CD1c-positive myeloid dendritic cell (primary cell): ENCODE measurements around the gene DHX8.

ENCODE experiments used
- DNase-seq: peaks from one replicate; pipeline ENCODE4 v3.0.0-alpha.2; 2016; ENCODE audit errors: extremely low spot score

The DHX8 gene

DNA sequence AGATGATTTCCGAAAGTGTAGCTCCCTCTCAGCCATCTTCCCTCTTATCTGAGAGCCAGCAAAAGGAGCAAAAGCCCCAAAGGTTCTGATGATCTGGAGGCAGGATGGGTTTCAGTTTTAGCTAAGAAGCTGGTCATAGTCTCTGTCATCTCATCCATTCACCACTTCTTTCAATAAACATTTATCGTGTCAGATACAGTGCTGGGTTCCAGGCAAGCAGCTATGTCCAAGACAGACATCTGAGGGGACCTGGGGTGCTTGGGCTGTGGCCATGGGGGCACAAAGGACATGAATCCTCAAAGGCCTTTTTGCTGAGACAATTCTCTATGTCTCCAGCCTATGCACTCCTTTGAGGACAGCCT, 63.4 kb downstream of the DHX8 start:
- DNase-seq, result no peak

DNA sequence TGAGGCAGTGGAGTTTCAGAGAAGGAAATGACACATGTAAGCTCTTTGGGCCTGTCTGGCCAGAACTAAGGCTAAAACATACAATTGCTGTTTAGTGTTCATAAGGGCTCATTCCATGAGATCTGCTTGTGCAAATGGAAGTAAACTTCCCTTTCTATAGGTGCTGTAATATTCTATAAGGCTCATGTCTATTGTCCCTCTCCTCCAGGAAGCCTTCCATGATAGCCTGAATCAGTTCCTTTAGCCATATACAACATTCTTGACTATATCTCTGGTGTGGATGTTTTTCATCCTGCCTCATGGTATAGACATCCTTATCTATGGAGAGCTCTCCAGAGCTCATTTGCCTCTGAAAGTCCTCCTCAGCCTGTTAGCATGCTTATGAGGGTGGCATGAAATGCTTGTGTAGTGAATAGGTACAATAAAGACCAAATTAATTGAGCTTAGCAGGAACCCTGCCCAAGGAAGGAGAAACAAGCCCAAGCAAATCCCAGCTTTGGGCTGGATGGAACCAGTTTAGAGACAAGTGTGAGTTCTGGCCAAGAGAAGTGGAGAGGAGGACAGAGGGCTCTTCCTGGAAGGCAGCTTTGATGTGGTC, 64.0 kb downstream of the DHX8 start:
- no peak for DNase-seq

DNA sequence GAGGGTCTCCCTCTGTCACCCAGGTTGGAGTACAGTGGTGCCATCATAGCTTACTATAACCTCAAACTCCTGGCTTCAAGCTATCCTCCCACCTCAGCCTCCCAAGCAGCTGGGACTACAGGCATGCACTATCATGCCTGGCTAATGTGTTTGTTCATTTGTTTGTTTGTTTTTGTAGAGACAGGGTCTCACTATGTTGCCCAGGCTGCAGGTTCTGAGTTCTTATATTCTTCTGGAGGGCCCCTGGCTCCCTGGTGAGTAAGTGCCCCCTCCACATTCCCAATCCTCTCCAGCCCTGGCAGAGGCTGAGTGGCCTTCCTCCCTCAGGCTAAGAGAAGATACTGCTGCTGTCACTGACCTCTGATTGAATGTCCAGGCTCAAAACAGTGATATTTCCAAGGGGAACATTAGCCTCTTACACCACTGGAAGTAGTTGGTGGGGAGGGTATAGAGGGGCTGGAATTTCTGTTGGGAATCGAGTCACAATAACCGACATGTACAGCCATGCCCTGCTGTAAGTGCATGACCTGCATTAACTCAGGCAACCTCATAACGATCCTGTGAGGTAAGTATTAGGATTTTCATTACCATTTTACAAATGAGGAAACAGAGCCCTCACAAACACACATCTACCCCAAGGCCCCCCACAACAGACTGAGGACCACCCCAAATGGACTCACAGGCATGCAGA, 65.1 kb downstream of the DHX8 start:
- DNase-seq, result no peak

DNA sequence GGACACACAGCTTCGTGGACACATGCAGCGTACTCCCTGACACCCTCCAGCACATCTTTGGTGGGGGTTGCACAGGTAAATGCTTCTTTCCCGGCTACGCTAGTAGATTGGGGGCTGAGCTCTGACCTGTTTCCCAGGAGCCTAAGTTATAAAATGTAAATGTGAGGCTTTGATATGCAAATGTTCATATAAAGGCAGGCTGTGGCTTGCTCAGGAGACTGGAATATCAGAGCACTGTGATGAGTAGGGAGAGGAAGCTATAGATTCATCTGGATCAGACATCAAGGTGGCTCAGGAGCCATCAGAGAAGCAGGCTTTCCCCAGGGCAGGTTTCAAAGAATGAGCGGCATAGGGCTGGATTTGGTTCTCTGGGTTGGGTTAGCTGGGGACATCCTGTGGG, 65.7 kb downstream of the DHX8 start:
- DNase-seq, result no peak

DNA sequence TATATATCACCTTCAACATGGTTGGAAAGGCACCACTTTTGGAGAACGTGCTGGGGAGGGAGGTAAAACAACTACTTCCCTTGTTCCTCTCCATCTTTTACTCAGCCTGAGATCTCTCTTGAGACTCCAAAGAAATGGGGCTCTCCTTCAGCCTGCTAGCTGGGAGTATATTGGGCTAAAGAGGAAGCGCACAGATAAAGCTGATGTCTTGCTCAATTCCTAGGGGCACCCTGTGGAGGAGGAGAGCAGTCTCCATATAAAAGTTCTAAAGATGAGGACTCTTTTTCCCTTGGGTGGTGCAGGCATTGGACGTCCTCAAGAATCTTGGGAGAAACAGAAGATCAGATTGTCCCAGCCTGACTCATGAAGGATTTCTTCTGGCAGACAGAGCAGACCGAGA, 67.0 kb downstream of the DHX8 start:
- DNase-seq, result peak; percentile 39

DNA sequence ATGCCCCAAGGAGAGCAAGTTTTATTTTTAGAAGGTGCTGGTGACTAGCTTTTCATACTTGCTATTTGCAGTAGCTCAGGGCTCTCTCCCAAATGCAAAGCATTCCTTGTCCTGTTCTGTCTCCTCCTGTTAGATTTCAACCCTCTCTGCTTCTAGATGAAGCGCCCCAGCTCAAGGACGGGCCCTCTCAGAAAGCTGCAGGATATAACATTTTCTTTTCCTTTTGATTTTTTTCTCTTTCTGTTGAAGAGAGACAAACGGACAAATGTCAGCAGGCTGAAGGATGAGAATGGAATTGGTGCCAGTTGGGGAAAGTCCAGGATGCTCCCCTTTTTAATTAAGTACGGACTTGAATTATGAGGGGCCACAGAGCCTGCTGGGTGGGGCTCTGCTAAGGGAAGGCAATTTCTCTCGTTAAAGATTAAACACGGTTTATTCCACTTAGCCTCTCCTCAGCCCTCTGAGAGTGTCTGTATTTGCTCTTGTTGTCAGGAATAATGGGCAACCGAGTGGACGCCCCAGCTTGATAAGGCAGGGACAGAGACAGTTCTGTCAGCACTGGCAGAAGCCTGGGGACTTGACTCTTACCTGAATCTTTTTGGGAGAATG, 68.6 kb downstream of the DHX8 start:
- no peak for DNase-seq

DNA sequence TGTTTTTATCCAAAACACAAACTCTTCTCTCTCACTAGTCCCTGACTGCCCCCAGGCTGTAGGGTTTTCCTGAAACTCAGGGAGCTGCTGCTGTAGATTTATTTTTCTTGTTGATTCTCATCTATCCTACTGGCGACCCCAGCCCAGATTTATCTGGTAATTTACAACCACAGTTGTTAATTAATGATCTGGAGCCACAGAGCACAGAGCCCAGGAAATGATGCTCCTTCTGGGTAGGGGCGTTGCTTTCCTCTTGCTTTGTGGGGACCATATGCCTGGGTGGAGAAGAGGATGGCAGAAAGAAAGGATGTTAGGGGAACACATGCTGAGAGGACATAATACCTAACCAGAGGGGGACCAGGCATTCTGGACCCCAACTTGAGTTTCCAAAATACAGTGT, 69.8 kb downstream of the DHX8 start:
- no peak for DNase-seq

DNA sequence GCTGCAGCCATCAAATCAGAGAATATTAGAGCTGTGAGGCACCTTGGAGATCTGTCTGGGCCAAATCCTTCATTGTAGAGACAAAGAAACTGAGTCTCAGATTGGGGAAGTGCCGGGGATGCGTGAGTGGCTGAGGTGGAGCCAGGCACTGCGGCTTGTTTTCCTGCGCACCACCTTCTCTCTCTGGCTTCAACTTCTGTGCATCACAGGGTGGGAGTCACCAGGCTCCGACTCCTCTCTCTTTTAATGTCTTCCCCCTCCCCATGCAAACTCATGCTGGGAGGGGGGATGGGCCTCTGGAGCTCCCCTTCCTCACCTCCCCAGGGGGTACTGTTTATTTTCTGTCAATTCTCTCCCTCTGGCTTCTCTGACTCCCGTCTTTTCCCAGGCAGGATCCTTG, 71.1 kb downstream of the DHX8 start:
- DNase-seq, result no peak

DNA sequence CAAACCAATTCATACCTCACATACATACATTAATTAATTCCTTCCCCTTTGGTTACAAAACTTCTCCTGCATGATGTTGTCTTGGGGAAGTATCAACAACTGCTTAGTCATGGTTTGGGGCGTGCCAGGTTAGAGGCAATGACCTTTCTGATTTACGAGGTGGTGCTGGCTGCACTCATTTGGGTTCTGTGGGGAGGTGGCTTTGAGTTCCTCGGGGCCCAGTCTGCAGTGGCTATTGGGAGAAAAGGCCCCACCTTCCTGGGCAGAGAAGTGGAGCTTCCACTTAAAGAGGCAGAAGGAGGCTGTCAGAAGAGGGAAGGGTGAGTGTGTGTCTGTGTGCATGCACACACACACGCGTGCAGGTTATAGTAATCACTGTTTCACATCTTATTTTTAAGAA, 72.5 kb downstream of the DHX8 start:
- DNase-seq, result peak; percentile 93

DNA sequence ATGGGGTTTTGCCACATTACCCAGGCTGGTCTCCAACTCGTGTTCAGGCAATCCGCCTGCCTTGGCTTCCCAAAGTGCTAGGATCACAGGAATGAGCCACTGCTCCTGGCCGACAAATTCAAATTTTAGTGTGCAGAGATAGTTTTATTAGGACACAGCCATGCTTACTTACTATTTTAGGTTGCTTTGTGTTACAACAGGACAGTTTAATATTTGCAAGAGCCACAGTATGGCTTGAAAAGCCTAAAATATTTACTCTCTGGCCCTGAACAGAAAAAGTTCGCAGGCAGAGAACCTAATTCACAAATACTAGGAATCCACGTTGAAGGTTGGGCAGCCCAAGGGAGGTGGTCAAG, 75.0 kb downstream of the DHX8 start:
- DNase-seq, result no peak

DNA sequence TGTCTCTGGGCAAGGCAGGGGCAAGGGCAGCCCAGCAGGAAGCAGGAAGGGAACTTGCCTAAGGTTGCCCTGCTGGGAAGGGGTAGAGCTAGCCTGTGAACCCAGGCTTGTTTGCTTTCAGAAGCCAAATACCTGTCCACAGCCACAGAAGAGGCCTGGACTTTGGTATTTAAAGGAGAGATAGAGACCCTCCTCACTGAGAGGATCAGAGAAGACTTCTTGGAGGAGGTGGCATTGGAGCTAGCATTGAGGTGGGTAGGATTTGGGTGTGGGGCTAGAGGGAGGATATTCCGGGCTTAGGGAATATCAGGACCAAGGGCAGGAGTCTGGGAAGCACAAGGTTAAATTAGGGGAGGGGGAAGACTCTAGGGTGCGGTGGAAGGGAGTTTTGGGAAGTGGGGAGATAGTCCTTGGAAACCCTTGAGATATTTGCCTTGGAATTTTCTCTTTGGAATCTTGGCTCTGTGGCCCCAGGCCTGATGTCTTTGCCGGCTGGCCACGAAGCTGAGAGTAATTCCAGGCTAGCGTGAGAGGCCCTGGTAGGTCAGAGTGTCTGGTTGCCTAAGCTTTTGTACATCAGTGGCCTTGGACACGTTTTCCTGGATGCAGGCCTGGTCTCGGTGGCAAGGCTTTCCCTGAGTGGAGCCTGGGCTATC, 75.5 kb downstream of the DHX8 start:
- no peak for DNase-seq

DNA sequence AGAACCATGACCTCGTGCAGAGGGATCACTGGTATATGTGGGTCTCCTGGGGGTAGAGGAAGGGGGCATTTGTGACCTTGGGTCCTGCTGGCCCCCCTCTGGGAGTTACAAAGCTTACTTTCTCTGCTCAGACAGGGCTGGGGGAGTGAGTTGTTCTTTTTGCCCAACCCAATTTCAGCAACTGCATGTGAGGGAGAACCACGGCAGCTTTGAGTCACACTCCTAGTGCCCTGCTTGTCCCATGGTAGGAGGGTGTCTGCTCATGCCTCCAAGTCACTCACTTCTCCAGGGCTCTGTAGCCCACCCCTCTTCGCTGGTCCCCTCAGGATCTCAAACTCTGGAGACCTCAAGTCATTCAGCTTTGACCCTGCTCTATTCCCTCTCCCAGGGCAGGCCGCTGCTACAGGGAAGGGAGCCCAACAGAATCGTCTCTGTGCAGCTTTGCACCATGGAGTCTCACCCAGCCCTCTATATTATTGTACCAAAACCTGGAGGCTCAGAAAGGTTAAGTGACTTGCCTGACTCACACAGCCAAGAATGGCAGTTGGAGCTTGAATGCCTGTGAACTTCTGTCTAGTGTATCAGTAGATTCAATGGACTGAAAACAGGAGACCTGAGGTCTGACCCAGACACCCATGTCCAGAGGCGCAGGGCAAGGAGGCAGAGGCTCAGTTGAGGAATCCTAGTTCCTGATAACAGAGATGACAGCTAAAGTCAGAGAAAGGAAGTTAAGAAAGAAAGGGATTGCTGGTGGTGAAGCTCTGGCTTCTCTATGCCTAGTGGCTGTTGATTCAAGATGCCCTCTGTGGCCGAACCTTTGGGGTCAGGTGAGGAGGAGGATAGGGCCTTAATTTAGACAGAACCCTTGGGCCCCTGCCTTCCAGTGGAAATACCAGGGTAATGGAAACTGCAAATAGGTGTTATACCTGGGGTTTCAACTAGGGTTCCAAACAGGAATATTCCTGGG, 77.0 kb downstream of the DHX8 start:
- peak; percentile 15 for DNase-seq

DNA sequence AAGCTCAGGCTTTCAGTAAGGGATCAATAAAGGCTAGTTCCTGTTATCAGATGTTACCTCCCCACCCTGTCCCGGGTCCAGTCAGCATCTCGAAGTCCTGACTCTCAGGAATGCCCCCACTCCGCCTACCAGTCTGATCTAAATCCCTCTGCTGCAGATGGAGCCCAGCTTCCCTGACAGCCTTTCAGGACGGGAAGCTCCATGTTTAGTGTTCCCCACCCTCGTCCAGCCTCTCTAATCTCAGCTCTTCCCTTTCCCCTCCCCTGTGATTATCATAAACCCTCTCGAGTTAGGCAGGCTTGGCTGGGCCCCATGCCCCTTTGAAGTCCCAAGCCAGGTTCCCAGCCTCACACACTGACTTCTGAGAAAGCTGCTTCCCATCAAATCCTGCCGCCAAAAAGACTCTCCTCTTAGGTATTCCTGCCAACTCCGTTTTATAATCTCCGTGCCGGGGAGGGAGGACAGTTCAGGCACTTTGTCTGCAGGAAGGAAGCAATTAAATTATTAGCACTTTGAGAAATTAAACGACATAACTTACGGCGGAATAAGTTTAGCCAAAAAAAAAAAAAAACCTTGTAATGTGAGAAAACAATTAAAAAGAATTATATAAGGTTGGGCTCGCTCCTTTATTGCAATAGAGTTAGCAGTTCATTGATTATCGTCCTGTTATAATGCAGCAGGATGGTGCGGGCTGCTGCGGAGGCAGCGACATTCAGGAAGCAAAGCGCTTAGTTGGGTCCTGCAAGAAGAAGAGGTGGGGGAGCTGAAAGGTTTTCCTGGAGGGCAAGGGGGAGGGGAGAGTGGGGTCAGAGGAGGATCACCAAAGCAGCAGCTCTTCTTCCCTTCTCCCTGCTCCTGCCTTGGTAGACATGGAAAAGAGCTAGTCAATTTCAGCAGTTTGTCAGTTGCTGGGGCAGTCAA, 79.2 kb downstream of the DHX8 start:
- no peak for DNase-seq

DNA sequence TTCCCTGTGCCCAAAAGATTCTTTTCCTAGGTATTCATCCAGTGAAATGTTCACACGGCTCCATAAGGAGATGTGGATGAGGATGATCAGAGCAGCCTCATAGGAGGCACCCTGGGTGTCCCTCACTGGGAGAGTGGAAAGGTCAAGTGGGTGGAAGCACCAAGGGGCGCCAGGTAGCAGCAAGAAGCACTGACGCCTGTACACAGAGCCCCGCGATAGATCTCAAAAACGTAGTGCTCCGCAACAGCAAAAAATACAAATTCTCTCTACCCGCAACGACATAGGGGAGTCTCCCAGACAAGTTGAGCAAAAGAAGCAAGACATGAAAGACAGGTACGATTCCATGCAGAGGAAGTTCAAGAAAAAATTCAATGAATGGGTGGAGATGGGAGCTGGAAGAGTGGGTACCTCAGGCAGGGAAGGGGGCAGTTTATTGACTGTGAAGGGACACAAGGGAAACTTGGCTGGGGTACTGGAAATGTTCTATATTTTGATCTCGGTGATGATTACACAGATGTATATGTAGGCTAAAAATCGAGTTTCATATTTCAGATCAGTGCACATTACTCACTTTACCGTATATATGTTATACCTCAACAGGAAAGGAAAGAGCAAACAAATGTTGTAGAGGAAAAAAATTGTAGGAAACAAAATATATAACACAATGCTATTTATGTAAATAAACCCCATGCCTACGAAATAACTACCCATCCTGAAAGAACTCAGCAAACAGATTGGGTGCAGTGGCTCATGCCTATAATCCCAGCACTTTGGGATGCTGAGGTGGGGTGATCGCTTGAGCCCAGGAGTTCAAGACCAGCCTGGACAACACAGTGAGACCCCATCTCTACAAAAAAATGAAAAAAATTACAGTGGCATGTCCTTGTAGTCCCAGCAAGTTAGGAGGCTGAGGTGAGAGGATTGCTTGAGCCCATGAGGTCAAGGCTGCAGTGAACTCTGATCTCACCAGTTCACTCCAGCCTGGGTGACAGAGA, 80.1 kb downstream of the DHX8 start:
- DNase-seq, result no peak

DNA sequence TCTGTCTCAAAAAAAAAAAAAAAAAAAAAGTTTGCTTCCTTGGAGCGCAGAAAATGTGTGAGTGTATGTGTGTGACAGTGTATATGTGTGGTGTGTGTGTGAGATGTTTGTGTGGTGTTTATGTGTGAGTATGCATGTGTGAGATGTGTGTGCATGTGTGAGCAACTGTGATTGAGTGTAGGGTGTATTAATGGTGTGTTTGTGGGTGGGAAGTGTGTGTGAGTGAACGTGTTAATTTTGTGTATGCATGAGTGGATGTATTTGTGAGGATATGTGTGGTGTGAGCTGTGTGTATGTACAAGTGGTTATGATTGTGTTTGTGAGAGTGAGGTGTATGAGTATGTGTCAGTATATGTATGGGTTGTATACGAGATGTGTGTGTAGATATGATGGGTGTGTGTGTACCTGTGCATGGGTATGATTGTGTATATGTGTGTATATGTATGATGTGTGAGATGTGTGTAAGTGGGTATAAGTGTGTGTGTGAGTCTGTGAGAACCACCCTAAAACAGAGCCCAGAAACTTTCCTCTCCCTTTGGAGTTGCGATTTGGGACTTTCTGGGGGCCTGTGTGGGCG, 84.8 kb downstream of the DHX8 start:
- no peak for DNase-seq

DNA sequence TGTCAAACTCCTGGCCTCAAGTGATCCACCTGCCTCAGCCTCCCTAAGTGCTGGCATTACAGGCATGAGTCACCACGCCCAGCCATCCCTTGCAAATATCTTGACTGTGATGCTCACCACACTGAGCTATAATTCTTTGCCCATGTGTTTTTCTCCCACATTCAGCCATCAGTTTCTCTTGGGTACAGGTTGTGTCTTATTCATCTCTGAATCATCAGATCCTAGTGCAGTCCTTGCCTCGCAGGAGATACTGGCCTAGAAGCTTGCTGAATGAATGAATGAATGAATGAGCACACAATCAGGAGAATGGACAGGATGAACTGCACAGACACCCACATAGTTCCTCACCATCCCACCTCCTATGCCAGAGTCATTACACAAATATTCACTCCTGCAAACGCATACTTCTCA, 86.7 kb downstream of the DHX8 start:
- DNase-seq, result no peak

DNA sequence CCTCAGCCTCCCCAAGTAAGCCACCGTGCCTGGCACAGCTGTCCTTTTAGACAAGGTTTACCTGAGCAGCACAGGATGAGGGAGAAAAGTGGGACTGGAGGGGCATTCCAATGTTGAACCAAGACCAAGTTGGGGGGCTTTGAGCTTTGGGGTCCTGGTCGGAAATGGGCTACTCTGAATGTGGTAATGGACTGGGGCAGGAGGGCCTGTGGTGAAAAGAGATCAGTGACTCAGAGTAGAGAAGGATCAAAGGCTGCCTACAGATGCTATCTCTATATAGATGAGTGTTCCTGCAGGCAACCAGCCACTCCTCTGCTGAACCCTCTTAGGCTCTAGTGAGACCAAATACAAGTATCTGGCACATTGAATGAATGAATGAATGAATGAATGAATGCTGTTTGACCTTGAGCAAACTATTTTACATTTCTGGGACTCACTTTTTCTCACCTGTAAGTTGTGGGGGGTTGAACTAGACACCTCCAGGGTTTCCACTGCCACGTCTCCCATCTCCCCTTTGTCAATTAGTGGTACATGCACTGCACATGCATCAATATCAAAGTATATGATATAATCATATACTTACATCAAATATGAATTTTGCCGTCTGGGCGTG, 88.7 kb downstream of the DHX8 start:
- DNase-seq, result no peak

DNA sequence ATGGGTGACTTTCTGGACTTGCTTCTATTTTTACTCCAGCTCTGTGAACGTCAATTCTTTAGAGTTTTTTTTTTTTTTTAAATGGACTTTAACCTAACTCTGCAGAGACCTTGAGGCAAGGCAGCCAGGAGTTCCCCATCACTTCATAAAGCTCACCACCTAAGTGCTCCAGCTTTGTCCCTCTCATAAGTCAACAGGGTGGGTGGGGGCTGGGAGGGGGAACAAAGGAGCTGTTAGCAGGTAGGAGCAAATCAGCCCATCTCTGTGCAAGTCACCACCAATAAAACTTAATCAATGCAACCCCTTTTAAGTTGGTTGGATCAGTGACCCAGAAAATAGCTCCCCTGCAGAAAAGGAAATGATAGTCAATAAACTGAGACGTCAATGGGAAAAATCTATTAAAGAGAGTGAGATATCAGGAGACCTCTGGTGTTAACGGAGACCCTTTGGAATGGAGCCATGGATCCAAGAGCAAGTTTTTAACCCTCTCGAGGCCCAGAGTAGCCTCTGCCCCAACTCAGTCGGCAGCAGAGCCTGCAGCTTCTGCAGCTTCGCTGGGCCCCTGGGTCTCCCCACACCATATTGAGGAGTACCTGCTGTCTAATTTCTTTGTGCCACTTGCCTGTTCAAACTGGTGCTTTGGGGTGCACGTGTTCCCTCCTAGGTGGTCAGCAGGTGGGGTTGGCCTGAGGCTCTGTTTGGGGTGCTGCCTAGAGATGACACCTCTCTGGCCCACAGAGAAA, 90.0 kb downstream of the DHX8 start:
- no peak for DNase-seq
